ENCODE data around the gene AP5S1. TPM values are rescaled to one million over a fixed set of nuclear protein-coding genes. Genes with fewer than 3 reads are reported as not detected.
"Not testable (repeated sequence)": the region's sequence is repeated elsewhere in the genome, so short reads cannot be mapped to it uniquely, and the experiment has no call there.

AP5S1 gene
- total RNA-seq, 1 experiment from 2014 or later: 9.4 TPM

GRCh38 chr20:3785240-3786125 is 34.9 kb upstream of the AP5S1 start:
- Histone ChIP-seq H3K27me3 (no peaks in the 10 kb centered on the region), H3K9me3 (replicated peaks) (no peaks in the 10 kb centered on the region), H3K4me1 (no peaks in the 10 kb centered on the region), H3K4me3 (peak overlapping the region; percentile 49; the same call in 1 of the 2 replicates), H3K36me3 (no peaks in the 10 kb centered on the region), H3K27ac (no peak overlapping the region)
- DNase-seq: no peak

- H3K27me3 ChIP-seq: no peaks in the 10 kb centered on the region
- H3K4me3 ChIP-seq: peak overlapping the region; percentile 49
- H3K27ac ChIP-seq: no peak overlapping the region
- H3K36me3 ChIP-seq: no peaks in the 10 kb centered on the region
- no peaks in the 10 kb centered on the region for H3K9me3 ChIP-seq (replicated peaks)
- DNase-seq: no peak
- H3K4me1 ChIP-seq: no peaks in the 10 kb centered on the region
Measured at GRCh38 chr20:3786126-3786484, 34.2 kb upstream of the AP5S1 start.

- Histone ChIP-seq H3K27me3 (no peaks in the 10 kb centered on the region), H3K27ac (no peak within 1 kb of the TSS)
- peak; percentile 77 to 86 for DNase-seq
Measured at GRCh38 chr20:3786665-3787323, 33.6 kb upstream of the AP5S1 start, which contains the start of gene CENPB. TSS of gene CENPB (minus strand) at chr20:3786740. CDS start at chr20:3786483, 257 bp downstream.

GRCh38 chr20:3787324-3788014 is 32.9 kb upstream of the AP5S1 start:
- no peak for DNase-seq
- peak overlapping the region; percentile 48 for H3K4me3 ChIP-seq

More at GRCh38 chr20:3786665-3787323, 33.6 kb upstream of the AP5S1 start, which contains the start of gene CENPB:
- H3K36me3 ChIP-seq: no peaks in the 10 kb centered on the region
- no peaks in the 10 kb centered on the region for H3K9me3 ChIP-seq (replicated peaks)
- H3K4me1 ChIP-seq: no peaks in the 10 kb centered on the region
- H3K4me3 ChIP-seq: peak within 1 kb of the TSS; percentile 49

GRCh38 chr20:3788685-3789155 is 31.6 kb upstream of the AP5S1 start:
- Histone ChIP-seq H3K27ac (no peak overlapping the region), H3K4me1 (no peaks in the 10 kb centered on the region), H3K36me3 (no peaks in the 10 kb centered on the region), H3K27me3 (no peaks in the 10 kb centered on the region), H3K9me3 (replicated peaks) (no peaks in the 10 kb centered on the region), H3K4me3 (no peak overlapping the region)
- peak; percentile 40 to 59 for DNase-seq

More at GRCh38 chr20:3787324-3788014, 32.9 kb upstream of the AP5S1 start:
- no peak overlapping the region for H3K27ac ChIP-seq
- no peaks in the 10 kb centered on the region for H3K4me1 ChIP-seq
- no peaks in the 10 kb centered on the region for H3K36me3 ChIP-seq
- no peaks in the 10 kb centered on the region for H3K9me3 ChIP-seq (replicated peaks)
- H3K27me3 ChIP-seq: no peaks in the 10 kb centered on the region

GRCh38 chr20:3789201-3789600 is 31.1 kb upstream of the AP5S1 start:
- not testable (repeated sequence) for H3K27me3 ChIP-seq; H3K27ac ChIP-seq; H3K9me3 ChIP-seq (replicated peaks); H3K36me3 ChIP-seq; H3K4me3 ChIP-seq; DNase-seq; H3K4me1 ChIP-seq

GRCh38 chr20:3794168-3794567 is 26.2 kb upstream of the AP5S1 start:
- H3K4me3 ChIP-seq; H3K36me3 ChIP-seq; H3K27ac ChIP-seq; H3K9me3 ChIP-seq (replicated peaks); DNase-seq; H3K27me3 ChIP-seq: not testable (repeated sequence)
- H3K4me1 ChIP-seq: peaks cover 18% of the 10 kb centered on the region

GRCh38 chr20:3794701-3795420 is 25.5 kb upstream of the AP5S1 start:
- DNase-seq: no peak
- H3K9me3 ChIP-seq (replicated peaks): no peaks in the 10 kb centered on the region
- H3K4me3 ChIP-seq: no peak overlapping the region
- H3K27me3 ChIP-seq: no peaks in the 10 kb centered on the region
- peaks cover 25% of the 10 kb centered on the region for H3K4me1 ChIP-seq
- H3K27ac ChIP-seq: no peak overlapping the region
- peaks cover 2% of the 10 kb centered on the region; the same call in 1 of the 2 replicates for H3K36me3 ChIP-seq

GRCh38 chr20:3795511-3796468 is 24.6 kb upstream of the AP5S1 start, which contains the start of gene CDC25B:
TSS of gene CDC25B (plus strand) at chr20:3796310. CDS start at chr20:3796532, 222 bp downstream.
- Histone ChIP-seq H3K4me1 (peaks cover 30% of the 10 kb centered on the region), H3K27ac (peak within 1 kb of the TSS; percentile 92), H3K27me3 (no peaks in the 10 kb centered on the region), H3K36me3 (peaks cover 9% of the 10 kb centered on the region), H3K9me3 (replicated peaks) (no peaks in the 10 kb centered on the region), H3K4me3 (peak within 1 kb of the TSS; percentile 98)
- DNase-seq: peak; percentile 98 to 99

- H3K4me3 ChIP-seq: peak overlapping the region; percentile 98
- peak overlapping the region; percentile 92 for H3K27ac ChIP-seq
- H3K36me3 ChIP-seq: peaks cover 17% of the 10 kb centered on the region
- peak; percentile 36 to 47 for DNase-seq
- no peaks in the 10 kb centered on the region for H3K27me3 ChIP-seq
- H3K4me1 ChIP-seq: peaks cover 30% of the 10 kb centered on the region
- H3K9me3 ChIP-seq (replicated peaks): no peaks in the 10 kb centered on the region
Measured at GRCh38 chr20:3796477-3797225, 23.7 kb upstream of the AP5S1 start.

- Histone ChIP-seq H3K27me3 (no peaks in the 10 kb centered on the region), H3K4me3 (peak overlapping the region; percentile 98), H3K27ac (peak overlapping the region; percentile 92), H3K9me3 (replicated peaks) (no peaks in the 10 kb centered on the region), H3K4me1 (peaks cover 30% of the 10 kb centered on the region), H3K36me3 (peaks cover 23% of the 10 kb centered on the region)
- DNase-seq: no peak
Measured at GRCh38 chr20:3797226-3797545, 23.2 kb upstream of the AP5S1 start.

GRCh38 chr20:3797592-3798372 is 22.6 kb upstream of the AP5S1 start:
- no peaks in the 10 kb centered on the region for H3K27me3 ChIP-seq
- H3K4me1 ChIP-seq: peaks cover 30% of the 10 kb centered on the region
- H3K9me3 ChIP-seq (replicated peaks): no peaks in the 10 kb centered on the region
- H3K4me3 ChIP-seq: peak overlapping the region; percentile 98
- peak overlapping the region; percentile 92 for H3K27ac ChIP-seq
- DNase-seq: no peak
- peaks cover 29% of the 10 kb centered on the region for H3K36me3 ChIP-seq
